K562 (cell line): ENCODE data around the gene MMP15. TPM values are rescaled to one million over a fixed set of nuclear protein-coding genes. Genes with fewer than 3 reads are reported as not detected.

Source experiments
- JUND ChIP-seq, 2 experiments: IDR thresholded peaks; 2 replicates in 1 of 2; 3 replicates in 1 of 2; pipeline ENCODE4 v1.6.1; 2011; ENCODE audit warnings: borderline replicate concordance in 2 of 2, low read depth in 2 of 2, low read length in 2 of 2, improper control_type of control experiment in 1 of 2, missing biosample characterization in 1 of 2, missing genetic modification characterization in 1 of 2, missing genetic modification reagents in 1 of 2
- LCOR ChIP-seq: sonication (generic); formaldehyde crosslinking; IDR thresholded peaks from 2 replicates; pipeline ENCODE4 v1.8.0; 2022; ENCODE audit warnings: mild to moderate bottlenecking, missing genetic modification reagents
- MGA ChIP-seq: fragments of 450-650 bp; IDR thresholded peaks from 2 replicates; pipeline ENCODE4 v1.6.1; 2016; ENCODE audit warnings: mild to moderate bottlenecking, moderate library complexity
- NR2C1 ChIP-seq, 2 experiments: fragments of 450-650 bp; IDR thresholded peaks; 2 replicates each; pipeline ENCODE4 v1.6.1; 2017; ENCODE audit warnings: mild to moderate bottlenecking in 2 of 2, antibody characterized with exemption in 1 of 2, inconsistent platforms in 1 of 2, missing compliant biosample characterization in 1 of 2, missing genetic modification characterization in 1 of 2
- PHF20 ChIP-seq: fragments of 450-650 bp; IDR thresholded peaks from 2 replicates; pipeline ENCODE4 v1.6.1; 2018; ENCODE audit not compliant: partially characterized antibody
- SAP30 ChIP-seq: fragments of 200-600 bp; sonication (generic); IDR thresholded peaks from 2 replicates; pipeline ENCODE4 v1.6.1; 2012; ENCODE audit warnings: borderline replicate concordance, low read depth, mild to moderate bottlenecking, moderate library complexity, low read length, control low read depth, inconsistent platforms; ENCODE audit not compliant: insufficient read depth, poor library complexity, severe bottlenecking
- SMAD4 ChIP-seq: fragments of 250-450 bp; sonication (Bioruptor Pico); conservative IDR thresholded peaks from 2 replicates; pipeline ENCODE4 v1.8.0; 2021; ENCODE audit warnings: inconsistent platforms, mild to moderate bottlenecking, moderate library complexity
- VEZF1 ChIP-seq: fragments of 200-800 bp; sonication (Bioruptor generic); IDR thresholded peaks from 2 replicates; pipeline ENCODE4 v1.6.1; 2017; ENCODE audit warnings: missing genetic modification characterization, missing compliant biosample characterization
- YY1 ChIP-seq, 3 experiments: IDR thresholded peaks; 2 replicates each; pipeline ENCODE4 v1.6.1; 2011; ENCODE audit warnings: low read length in 2 of 3, mild to moderate bottlenecking in 2 of 3, moderate library complexity in 2 of 3, borderline replicate concordance in 1 of 3, control low read depth in 1 of 3, low read depth in 1 of 3; ENCODE audit not compliant: insufficient read depth in 3 of 3, insufficient replicate concordance in 2 of 3, control insufficient read depth in 1 of 3, insufficient read length in 1 of 3; ENCODE audit errors: extremely low read depth in 1 of 3
- ZNF146 ChIP-seq: IDR thresholded peaks from one replicate; pipeline ENCODE4 v1.6.1; 2018; ENCODE audit warnings: missing compliant biosample characterization; ENCODE audit not compliant: unreplicated experiment
- ZNF668 ChIP-seq: fragments of 250-450 bp; sonication (Bioruptor Pico); IDR thresholded peaks from 2 replicates; pipeline ENCODE4 v1.8.0; 2022; ENCODE audit warnings: mild to moderate bottlenecking, inconsistent platforms
- polyA plus RNA-seq, 8 experiments: library from polyadenylated mRNA; depleted of rRNA in 4 of 8; stranded (reverse) in 5 of 8; unstranded in 3 of 8; fragments of >200 nt; fragmentation: Nextera tagmentation in 2 of 8; fragmentation: Illumina TruSeq in 1 of 8; extraction: Ambion mirVana in 2 of 8; extraction: Trizol in 1 of 8; gene quantifications; 2 replicates each; pipeline versions ENCODE4 v1.2.1 to v1.2.3, GENCODE V29; 2011 to 2014; ENCODE audit warnings: inconsistent platforms in 1 of 8, missing spikeins in 1 of 8
- total RNA-seq, 7 experiments: library from RNA; depleted of rRNA in 6 of 7; stranded (reverse); fragments of >200 nt in 6 of 7; fragmentation: Illumina TruSeq in 2 of 7; extraction: Trizol in 2 of 7; gene quantifications; 2 replicates each; pipeline versions ENCODE4 v1.2.1 to v1.2.3, GENCODE V29; 2011 to 2021; ENCODE audit warnings: low replicate concordance in 1 of 7

MMP15 gene
- total and polyA plus RNA-seq, 9 of the 15 experiments (the other 6 are each of a cell fraction or from before 2014, with no cell fraction given), result 0.01 to 20.4 (median 5.5) TPM

GRCh38 chr16:58024486-58025350 is 836 bp upstream of the MMP15 start (continued):
- TF ChIP-seq MGA (peak; percentile 87), SAP30 (no peak), PHF20 (peak; percentile 80), SMAD4 (CRISPR knock-in tag) (peak; percentile 66; the same call in 1 of the 2 replicates), JUND (IDR thresholded peaks at IDR 0.05; ENCODE audit: borderline replicate concordance, low read depth, low read length) (no peak), JUND (tag; IDR thresholded peaks at IDR 0.05; ENCODE audit: borderline replicate concordance, low read depth, low read length) (0 out of 3 replicates have a peak, but pooled peaks have one; percentile 6), ZNF146 (no peak), VEZF1 (CRISPR knock-in tag) (no peak), YY1 (IDR thresholded peaks at IDR 0.05; ENCODE audit: borderline replicate concordance in 1 of 3, control insufficient read depth in 1 of 3, extremely low read depth in 1 of 3, insufficient read depth in 3 of 3, insufficient read length in 1 of 3, insufficient replicate concordance in 2 of 3, low read depth in 1 of 3, low read length in 2 of 3) (no peak), ZNF668 (CRISPR knock-in tag) (no peak), LCOR (CRISPR knock-in tag) (peak; percentile 55; the same call in 1 of the 2 replicates), NR2C1 (IDR thresholded peaks at IDR 0.05) (peak; percentile 11; the same call in 1 of the 2 replicates), NR2C1 (tag; IDR thresholded peaks at IDR 0.05) (peak; percentile 43; the same call in 1 of the 2 replicates)
